ENCODE data around the gene PCDHB6. TPM values are rescaled to one million over a fixed set of nuclear protein-coding genes. Genes with fewer than 3 reads are reported as not detected.
"Not testable (repeated sequence)": the region's sequence is repeated elsewhere in the genome, so short reads cannot be mapped to it uniquely, and the experiment has no call there.

PCDHB6 gene
- total RNA-seq = 3.1 TPM

DNA sequence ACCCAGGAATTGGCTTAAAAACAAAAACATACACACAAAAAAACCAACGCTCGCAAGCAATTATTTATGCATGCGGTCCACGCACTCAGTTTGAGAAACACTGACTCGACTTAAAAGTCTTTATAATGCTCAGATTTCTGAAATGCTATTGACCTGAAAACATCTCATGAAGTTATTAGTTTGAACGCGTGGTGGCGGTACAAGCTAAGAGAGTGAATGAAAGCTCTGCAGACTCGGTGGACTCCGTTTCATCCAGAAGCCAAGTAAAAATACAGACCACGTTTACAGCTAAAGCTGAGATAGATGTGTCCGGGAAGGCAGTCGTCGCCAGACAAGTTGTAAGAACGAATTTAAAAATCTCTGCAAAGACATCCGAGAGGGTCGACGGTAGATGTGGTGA is at the start of gene PCDHB6:
PCDHB6 (plus strand) TSS at position 246 of the 400 bp plus-strand sequence. CDS start 201 bp downstream, outside the sequence.
- DNase-seq = no peak

- DNase-seq = no peak
These were observed 49.5 kb upstream of the PCDHB6 start, which contains the start of gene PCDHB3 for GRCh38 chr5:141100243-141100805. PCDHB3 (plus strand) TSS chr5:141100473; CDS start chr5:141100650, 177 bp downstream.

DNA sequence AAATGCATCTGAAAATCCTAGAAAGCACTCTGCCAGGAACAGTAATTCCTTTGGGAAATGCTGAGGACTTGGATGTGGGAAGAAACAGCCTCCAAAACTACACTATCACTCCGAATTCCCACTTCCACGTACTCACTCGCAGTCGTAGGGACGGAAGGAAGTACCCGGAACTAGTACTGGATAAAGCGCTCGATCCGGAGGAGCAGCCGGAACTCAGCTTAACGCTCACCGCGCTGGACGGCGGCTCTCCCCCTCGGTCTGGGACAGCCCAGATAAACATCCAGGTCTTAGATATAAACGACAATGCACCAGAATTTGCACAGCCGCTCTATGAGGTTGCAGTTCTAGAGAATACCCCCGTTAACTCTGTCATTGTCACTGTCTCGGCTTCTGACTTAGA is 48.8 kb upstream of the PCDHB6 start:
- no peak for DNase-seq

DNA sequence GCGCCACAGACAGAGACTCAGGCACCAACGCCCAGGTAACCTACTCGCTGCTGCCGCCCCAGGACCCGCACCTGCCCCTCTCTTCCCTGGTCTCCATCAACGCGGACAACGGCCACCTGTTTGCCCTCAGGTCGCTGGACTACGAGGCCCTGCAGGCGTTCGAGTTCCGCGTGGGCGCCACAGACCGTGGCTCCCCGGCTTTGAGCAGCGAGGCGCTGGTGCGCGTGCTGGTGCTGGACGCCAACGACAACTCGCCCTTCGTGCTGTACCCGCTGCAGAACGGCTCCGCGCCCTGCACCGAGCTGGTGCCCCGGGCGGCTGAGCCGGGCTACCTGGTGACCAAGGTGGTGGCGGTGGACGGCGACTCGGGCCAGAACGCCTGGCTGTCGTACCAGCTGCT is 47.8 kb upstream of the PCDHB6 start:
- not testable (repeated sequence) for DNase-seq

DNA sequence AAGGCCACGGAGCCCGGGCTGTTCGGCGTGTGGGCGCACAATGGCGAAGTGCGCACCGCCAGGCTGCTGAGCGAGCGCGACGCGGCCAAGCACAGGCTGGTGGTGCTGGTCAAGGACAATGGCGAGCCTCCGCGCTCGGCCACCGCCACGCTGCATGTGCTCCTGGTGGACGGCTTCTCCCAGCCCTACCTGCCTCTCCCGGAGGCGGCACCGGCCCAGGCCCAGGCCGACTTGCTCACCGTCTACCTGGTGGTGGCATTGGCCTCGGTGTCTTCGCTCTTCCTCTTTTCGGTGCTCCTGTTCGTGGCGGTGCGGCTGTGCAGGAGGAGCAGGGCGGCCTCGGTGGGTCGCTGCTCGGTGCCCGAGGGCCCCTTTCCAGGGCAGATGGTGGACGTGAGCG is 47.4 kb upstream of the PCDHB6 start:
- DNase-seq = not testable (repeated sequence)

- DNase-seq = no peak
These were observed 44.5 kb upstream of the PCDHB6 start for GRCh38 chr5:141105350-141105749.

GRCh38 chr5:141119250-141119649 is 30.6 kb upstream of the PCDHB6 start:
- DNase-seq = no peak

DNA sequence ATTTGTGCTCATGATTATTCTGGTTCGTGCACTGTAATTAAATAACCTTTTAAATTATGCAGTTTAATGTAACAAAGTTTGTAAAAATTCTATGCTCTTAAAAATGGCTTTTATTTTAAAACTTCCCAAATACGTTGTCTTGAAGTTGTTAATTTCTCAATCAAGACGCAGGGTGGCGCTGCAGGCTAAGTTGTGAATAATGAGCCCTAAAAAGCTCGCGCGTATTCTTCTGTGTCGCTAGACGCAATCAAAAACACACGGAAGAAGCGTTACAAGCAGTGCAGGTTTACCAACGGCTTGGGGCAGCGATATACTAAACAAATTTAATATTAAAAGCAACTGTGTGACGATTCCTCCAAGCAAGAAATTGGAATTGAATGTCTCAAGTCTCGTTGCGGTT is 28.3 kb upstream of the PCDHB6 start, which contains the start of gene PCDHB4:
PCDHB4 (plus strand) TSS at position 256 of the 400 bp plus-strand sequence. CDS start 181 bp downstream, outside the sequence.
- no peak for DNase-seq

DNA sequence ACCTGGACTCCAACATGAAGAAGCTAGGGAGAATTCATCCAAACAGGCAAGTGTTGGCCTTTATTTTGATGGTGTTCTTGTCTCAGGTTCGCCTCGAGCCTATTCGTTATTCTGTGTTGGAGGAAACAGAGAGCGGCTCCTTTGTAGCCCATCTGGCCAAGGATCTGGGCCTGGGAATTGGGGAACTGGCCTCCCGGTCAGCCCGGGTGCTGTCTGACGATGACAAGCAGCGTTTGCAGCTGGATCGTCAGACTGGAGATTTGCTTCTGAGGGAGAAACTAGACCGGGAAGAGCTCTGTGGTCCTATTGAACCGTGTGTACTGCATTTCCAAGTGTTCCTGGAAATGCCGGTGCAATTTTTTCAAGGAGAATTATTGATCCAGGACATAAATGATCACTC is 27.9 kb upstream of the PCDHB6 start:
- DNase-seq = no peak

DNA sequence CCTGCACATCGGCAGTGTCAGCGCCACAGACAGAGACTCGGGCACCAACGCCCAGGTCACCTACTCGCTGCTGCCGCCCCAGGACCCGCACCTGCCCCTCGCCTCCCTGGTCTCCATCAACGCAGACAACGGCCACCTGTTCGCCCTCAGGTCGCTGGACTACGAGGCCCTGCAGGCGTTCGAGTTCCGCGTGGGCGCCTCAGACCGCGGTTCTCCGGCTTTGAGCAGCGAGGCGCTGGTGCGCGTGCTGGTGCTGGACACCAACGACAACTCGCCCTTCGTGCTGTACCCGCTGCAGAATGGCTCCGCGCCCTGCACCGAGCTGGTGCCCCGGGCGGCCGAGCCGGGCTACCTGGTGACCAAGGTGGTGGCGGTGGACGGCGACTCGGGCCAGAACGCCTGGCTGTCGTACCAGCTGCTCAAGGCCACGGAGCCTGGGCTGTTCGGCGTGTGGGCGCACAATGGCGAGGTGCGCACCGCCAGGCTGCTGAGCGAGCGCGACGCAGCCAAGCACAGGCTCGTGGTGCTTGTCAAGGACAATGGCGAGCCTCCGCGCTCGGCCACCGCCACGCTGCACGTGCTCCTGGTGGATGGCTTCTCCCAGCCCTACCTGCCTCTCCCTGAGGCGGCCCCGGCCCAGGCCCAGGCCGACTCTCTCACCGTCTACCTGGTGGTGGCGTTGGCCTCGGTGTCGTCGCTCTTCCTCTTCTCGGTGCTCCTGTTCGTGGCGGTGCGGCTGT is 26.3 kb upstream of the PCDHB6 start:
- not testable (repeated sequence) for DNase-seq

GRCh38 chr5:141127305-141127704 is 22.6 kb upstream of the PCDHB6 start:
- no peak for DNase-seq

- no peak for DNase-seq
These were observed 14.7 kb upstream of the PCDHB6 start, which contains the start of gene PCDHB5 for GRCh38 chr5:141135030-141135717. PCDHB5 (plus strand) TSS chr5:141135206; CDS start chr5:141135435, 229 bp downstream.

- no peak for DNase-seq
These were observed 14.1 kb upstream of the PCDHB6 start for GRCh38 chr5:141135718-141136266.

- not testable (repeated sequence) for DNase-seq
These were observed 12.5 kb upstream of the PCDHB6 start for GRCh38 chr5:141137346-141137745.

DNA sequence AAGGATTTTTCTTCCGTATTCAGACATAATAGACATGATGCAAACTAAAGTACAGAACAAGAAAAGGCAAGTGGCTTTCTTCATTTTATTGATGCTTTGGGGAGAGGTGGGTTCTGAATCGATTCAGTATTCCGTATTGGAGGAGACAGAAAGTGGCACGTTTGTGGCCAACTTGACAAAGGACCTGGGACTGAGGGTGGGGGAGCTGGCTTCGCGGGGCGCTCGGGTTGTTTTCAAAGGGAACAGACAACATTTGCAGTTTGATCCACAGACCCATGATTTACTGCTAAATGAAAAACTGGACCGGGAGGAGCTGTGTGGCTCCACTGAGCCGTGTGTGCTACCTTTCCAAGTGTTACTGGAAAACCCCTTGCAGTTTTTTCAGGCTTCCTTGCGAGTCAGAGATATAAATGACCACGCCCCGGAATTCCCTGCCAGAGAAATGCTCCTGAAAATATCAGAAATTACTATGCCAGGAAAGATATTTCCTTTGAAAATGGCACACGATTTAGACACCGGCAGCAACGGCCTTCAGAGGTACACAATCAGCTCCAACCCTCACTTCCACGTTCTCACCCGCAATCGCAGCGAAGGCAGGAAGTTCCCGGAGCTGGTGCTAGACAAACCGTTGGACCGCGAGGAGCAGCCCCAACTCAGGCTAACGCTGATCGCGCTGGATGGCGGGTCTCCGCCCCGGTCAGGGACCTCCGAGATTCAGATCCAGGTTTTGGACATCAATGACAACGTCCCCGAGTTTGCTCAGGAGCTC is 551 bp downstream of the PCDHB6 start:
- DNase-seq = no peak

DNA sequence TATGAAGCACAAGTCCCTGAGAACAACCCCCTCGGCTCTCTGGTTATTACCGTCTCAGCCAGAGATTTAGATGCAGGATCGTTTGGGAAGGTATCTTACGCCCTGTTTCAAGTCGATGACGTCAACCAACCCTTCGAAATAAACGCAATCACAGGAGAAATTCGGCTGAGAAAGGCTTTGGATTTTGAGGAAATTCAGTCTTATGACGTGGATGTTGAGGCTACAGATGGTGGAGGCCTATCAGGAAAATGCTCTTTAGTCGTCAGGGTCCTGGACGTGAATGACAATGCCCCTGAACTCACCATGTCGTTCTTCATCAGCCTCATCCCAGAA is 1.1 kb downstream of the PCDHB6 start:
- no peak for DNase-seq

DNA sequence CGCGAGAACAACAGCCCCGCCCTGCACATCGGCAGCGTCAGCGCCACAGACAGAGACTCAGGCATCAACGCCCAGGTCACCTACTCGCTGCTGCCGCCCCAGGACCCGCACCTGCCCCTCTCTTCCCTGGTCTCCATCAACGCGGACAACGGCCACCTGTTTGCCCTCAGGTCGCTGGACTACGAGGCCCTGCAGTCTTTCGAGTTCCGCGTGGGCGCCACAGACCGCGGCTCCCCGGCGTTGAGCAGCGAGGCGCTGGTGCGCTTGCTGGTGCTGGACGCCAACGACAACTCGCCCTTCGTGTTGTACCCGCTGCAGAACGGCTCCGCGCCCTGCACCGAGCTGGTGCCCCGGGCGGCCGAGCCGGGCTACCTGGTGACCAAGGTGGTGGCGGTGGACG is 1.8 kb downstream of the PCDHB6 start:
- DNase-seq = not testable (repeated sequence)

DNA sequence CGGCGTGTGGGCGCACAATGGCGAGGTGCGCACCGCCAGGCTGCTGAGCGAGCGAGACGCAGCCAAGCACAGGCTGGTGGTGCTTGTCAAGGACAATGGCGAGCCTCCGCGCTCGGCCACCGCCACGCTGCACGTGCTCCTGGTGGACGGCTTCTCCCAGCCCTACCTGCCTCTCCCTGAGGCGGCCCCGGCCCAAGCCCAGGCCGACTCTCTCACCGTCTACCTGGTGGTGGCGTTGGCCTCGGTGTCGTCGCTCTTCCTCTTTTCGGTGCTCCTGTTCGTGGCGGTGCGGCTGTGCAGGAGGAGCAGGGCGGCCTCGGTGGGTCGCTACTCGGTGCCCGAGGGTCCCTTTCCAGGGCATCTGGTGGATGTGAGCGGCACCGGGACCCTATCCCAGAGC is 2.2 kb downstream of the PCDHB6 start:
- not testable (repeated sequence) for DNase-seq

DNA sequence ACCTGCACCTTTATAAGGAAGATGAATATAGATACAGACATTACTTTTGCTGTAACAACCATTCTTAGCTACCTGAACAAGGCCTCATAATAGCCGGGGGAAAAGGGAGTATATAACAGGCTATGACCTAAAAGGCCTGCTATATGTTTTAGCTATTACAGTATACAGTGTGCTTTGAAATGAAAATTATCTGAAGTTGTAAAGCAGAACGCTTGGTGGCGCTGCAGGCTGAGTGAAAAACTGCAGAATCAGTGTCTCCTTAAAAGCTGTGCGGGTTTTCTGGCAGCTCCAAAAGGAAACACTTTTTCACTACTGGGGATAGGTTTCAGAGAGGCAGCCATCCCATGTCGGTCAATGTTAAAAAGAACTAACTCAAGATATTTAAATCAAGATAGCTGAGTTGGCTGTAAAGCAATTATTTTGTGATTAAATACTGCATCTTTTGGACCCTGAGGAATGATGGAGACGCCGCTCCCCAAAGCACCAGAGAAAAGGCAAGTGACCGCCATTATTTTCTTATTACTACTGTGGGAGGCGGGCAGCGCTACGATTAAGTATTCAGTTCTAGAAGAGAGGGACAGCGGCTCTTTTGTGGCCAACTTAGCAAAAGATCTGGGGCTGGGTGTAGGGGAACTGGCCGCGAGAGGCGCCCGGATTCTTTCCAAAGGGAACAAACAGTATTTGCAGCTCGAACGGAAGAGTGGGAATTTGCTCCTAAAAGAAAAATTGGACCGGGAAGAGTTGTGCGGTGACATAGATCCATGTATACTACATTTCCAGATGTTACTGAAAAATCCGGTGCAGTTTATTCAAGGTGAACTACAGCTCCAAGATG is 5.9 kb downstream of the PCDHB6 start:
- DNase-seq = no peak

GRCh38 chr5:141157356-141157755 is 7.5 kb downstream of the PCDHB6 start:
- not testable (repeated sequence) for DNase-seq

DNA sequence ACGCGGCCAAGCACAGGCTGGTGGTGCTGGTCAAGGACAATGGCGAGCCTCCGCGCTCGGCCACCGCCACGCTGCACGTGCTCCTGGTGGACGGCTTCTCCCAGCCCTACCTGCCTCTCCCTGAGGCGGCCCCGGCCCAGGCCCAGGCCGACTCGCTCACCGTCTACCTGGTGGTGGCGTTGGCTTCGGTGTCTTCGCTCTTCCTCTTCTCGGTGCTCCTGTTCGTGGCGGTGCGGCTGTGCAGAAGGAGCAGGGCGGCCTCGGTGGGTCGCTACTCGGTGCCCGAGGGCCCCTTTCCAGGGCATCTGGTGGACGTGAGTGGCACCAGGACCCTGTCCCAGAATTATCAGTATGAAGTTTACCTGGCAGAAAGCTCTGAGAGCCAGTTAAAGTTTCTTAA is 8.0 kb downstream of the PCDHB6 start:
- DNase-seq = not testable (repeated sequence)

Measured in occipital lobe (tissue), 2 donors.